ENCODE data around the gene MAP3K19. TPM values are rescaled to one million over a fixed set of nuclear protein-coding genes. Genes with fewer than 3 reads are reported as not detected.

The MAP3K19 gene
- total RNA-seq, 1 experiment from 2014 or later = not detected

DNA sequence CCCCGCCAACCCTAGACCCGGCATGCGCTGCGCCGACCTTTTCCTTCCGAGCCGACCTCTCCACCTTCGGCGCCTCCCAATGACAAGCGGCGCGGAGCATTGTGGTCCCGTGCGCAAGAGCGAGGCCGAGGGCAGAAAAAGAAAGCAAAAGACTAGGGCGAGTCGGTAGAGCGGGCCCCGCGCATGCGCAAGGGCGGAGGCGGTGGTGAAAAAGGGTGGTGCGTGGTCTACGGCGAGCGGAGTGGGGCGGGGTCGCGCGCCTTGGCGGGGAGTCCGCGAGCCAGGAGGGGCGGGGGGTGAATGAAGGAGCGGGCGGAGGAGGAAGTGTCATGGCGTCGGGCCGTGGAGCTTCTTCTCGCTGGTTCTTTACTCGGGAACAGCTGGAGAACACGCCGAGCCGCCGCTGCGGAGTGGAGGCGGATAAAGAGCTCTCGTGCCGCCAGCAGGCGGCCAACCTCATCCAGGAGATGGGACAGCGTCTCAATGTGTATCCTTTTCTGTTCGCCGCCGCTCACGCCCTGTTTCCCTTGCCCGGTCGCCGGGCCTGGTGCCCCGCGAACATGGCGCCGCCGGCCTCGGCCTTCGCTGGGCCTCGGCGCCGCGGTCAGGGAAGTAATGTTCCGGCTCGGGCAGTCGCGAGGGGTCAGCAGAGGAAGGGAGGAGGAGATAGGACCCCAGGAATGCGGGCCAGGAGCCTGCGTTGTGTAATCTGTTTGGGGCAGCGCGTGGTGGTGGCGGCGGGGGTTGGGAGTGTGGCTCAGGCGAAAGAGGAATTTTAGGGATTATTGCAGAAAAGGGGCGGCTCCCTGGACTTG lies 128.5 kb downstream of the MAP3K19 start, which contains the start of gene CCNT2:
Gene CCNT2, plus strand, starts transcription at position 297 of the 815 bp plus-strand sequence. Its CDS starts 33 bp downstream, at position 330.
- Histone ChIP-seq H4K20me1 (ENCODE audit: insufficient read depth) (peaks cover 25% of the 10 kb centered on the region; the same call in 1 of the 2 replicates), H3K4me1 (ENCODE audit: control insufficient read depth in 1 of 2, insufficient read depth in 2 of 2, low read length in 2 of 2) (peaks cover 12 to 22% of the 10 kb centered on the region in 2 experiments; a peak in 3 of 4 replicates), H3K27me3 (ENCODE audit: insufficient read depth, low read length) (no peaks in the 10 kb centered on the region), H3K4me2 (ENCODE audit: low read length) (peak within 1 kb of the TSS; percentile 78), H3K9ac (ENCODE audit: low read length) (peak within 1 kb of the TSS; percentile 92), H3K79me2 (ENCODE audit: insufficient read depth, low read length) (peaks cover 51% of the 10 kb centered on the region), H3K9me3 (ENCODE audit: control insufficient read depth in 1 of 2, insufficient read depth in 1 of 2, low read depth in 1 of 2, low read length in 2 of 2) (no peaks in the 10 kb centered on the region), H3K4me3 (replicated peaks in 1 of 2; ENCODE audit: low read depth in 1 of 2, low read length in 2 of 2) (peak within 1 kb of the TSS; percentile 72 to 90), H3K36me3 (ENCODE audit: control insufficient read depth in 1 of 2, insufficient read depth in 2 of 2, low read length in 2 of 2) (peaks cover 0 to 4% of the 10 kb centered on the region in 2 experiments; a peak in 3 of 4 replicates), H3K9me2 (ENCODE audit: insufficient read depth) (no peaks in the 10 kb centered on the region), H2AFZ (ENCODE audit: low read depth, low read length, poor library complexity, severe bottlenecking) (peak within 1 kb of the TSS; percentile 4), H3K27ac (ENCODE audit: low read depth, low read length) (peak within 1 kb of the TSS; percentile 97)
- POLR2A ChIA-PET = no interaction called here
- DNase-seq (ENCODE audit: low read depth, low spot score) (peak; percentile 98), ATAC-seq (peak; percentile 86)
- RAD21 ChIA-PET (ENCODE audit: low non-redundant PET in 1 of 2, low total read pairs in 2 of 2, uncharacterized antibody in 2 of 2, unreplicated experiment in 2 of 2) = interaction anchor here in 1 of 2 experiments (0.6 kb wide), 1 partner anchor 1032 kb away, joined by 3 read pairs; no protein-coding TSS in a partner anchor
- intact Hi-C loops (cut with micrococcal nuclease) = no loop called here
- BruUV-seq (replicated peaks) = TSS peak; percentile 61
- CTCF ChIA-PET = no interaction called here
- TF ChIP-seq JUND (IDR thresholded peaks at IDR 0.05) (no peak), EZH2 (IDR thresholded peaks at IDR 0.05) (no peak), ELF1 (IDR thresholded peaks at IDR 0.05; ENCODE audit: borderline replicate concordance, low read depth) (peak; percentile 15; the same call in 1 of the 2 replicates), ZFX (IDR thresholded peaks at IDR 0.05) (peak; percentile 94), RAD21 (IDR thresholded peaks at IDR 0.05; ENCODE audit: low read depth) (no peak), CEBPB (IDR thresholded peaks at IDR 0.05; ENCODE audit: low read depth) (no peak), YY1 (IDR thresholded peaks at IDR 0.05; ENCODE audit: extremely low read depth, insufficient replicate concordance, low read depth, low read length) (peak; percentile 91), SRF (IDR thresholded peaks at IDR 0.05; ENCODE audit: low read depth) (peak; percentile 82), EZH2phosphoT487 (IDR thresholded peaks at IDR 0.05; ENCODE audit: borderline replicate concordance) (no peak), FOSL1 (IDR thresholded peaks at IDR 0.05; ENCODE audit: low read depth) (no peak), TCF7L2 (IDR thresholded peaks at IDR 0.05; ENCODE audit: borderline replicate concordance, extremely low read depth, insufficient read depth, insufficient read length) (peak; percentile 2), SIN3A (IDR thresholded peaks at IDR 0.05; ENCODE audit: low read depth) (no peak; the same call in 1 of the 2 replicates), POLR2AphosphoS5 (IDR thresholded peaks at IDR 0.05; ENCODE audit: low read depth, low read length) (peak; percentile 79), EGR1 (IDR thresholded peaks at IDR 0.05; ENCODE audit: low read depth) (peak; percentile 80), POLR2A (IDR thresholded peaks at IDR 0.05; ENCODE audit: borderline replicate concordance, extremely low read depth, insufficient read depth, insufficient read length) (peak; percentile 54), CBX3 (IDR thresholded peaks at IDR 0.05; ENCODE audit: low read depth) (no peak)
- TF ChIP-seq, protein P1, sequence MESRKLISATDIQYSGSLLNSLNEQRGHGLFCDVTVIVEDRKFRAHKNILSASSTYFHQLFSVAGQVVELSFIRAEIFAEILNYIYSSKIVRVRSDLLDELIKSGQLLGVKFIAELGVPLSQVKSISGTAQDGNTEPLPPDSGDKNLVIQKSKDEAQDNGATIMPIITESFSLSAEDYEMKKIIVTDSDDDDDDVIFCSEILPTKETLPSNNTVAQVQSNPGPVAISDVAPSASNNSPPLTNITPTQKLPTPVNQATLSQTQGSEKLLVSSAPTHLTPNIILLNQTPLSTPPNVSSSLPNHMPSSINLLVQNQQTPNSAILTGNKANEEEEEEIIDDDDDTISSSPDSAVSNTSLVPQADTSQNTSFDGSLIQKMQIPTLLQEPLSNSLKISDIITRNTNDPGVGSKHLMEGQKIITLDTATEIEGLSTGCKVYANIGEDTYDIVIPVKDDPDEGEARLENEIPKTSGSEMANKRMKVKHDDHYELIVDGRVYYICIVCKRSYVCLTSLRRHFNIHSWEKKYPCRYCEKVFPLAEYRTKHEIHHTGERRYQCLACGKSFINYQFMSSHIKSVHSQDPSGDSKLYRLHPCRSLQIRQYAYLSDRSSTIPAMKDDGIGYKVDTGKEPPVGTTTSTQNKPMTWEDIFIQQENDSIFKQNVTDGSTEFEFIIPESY (IDR thresholded peaks at IDR 0.05; ENCODE audit: extremely low read depth, insufficient replicate concordance, low read length) = peak; percentile 59
- TF ChIP-seq, protein P2, sequence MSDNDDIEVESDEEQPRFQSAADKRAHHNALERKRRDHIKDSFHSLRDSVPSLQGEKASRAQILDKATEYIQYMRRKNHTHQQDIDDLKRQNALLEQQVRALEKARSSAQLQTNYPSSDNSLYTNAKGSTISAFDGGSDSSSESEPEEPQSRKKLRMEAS (IDR thresholded peaks at IDR 0.05) = peak; percentile 36; the same call in 1 of the 2 replicates
- TF ChIP-seq, protein P3, sequence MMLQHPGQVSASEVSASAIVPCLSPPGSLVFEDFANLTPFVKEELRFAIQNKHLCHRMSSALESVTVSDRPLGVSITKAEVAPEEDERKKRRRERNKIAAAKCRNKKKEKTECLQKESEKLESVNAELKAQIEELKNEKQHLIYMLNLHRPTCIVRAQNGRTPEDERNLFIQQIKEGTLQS (IDR thresholded peaks at IDR 0.05) = no peak
- TF ChIP-seq, protein P4, sequence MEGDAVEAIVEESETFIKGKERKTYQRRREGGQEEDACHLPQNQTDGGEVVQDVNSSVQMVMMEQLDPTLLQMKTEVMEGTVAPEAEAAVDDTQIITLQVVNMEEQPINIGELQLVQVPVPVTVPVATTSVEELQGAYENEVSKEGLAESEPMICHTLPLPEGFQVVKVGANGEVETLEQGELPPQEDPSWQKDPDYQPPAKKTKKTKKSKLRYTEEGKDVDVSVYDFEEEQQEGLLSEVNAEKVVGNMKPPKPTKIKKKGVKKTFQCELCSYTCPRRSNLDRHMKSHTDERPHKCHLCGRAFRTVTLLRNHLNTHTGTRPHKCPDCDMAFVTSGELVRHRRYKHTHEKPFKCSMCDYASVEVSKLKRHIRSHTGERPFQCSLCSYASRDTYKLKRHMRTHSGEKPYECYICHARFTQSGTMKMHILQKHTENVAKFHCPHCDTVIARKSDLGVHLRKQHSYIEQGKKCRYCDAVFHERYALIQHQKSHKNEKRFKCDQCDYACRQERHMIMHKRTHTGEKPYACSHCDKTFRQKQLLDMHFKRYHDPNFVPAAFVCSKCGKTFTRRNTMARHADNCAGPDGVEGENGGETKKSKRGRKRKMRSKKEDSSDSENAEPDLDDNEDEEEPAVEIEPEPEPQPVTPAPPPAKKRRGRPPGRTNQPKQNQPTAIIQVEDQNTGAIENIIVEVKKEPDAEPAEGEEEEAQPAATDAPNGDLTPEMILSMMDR (IDR thresholded peaks at IDR 0.05 in 2 of 3, conservative IDR thresholded peaks at IDR 0.05 in 1 of 3; ENCODE audit: borderline replicate concordance in 1 of 3, insufficient read depth in 1 of 3, low read depth in 2 of 3, low read length in 2 of 3) = no peak

All from HCT116 (cell line).